Small intestine (tissue), 7 donors: ENCODE data around the gene SHLD1. TPM values are rescaled to one million over a fixed set of nuclear protein-coding genes. Genes with fewer than 3 reads are reported as not detected.

Experiments used
- DNase-seq, 2 donors: peaks; one replicate each; pipeline versions ENCODE4 v3.0.0 to v3.0.0-alpha.2; 2013
- FAIRE-seq: peaks from 2 replicates; lab custom pipeline; 2012; peaks lifted over from hg19 to GRCh38; lab: Jason Lieb, UNC
- H3K27ac ChIP-seq, 3 donors: one replicate each; pipeline ENCODE4 v1.5.1; 2013; ENCODE audit warnings: low read length in 2 of 3, mild to moderate bottlenecking in 2 of 3, control low read depth in 1 of 3, inconsistent platforms in 1 of 3, low read depth in 1 of 3, moderate library complexity in 1 of 3
- H3K27me3 ChIP-seq, 3 donors: one replicate each; pipeline ENCODE4 v1.6.1; 2013; ENCODE audit warnings: low read length in 3 of 3, inconsistent platforms in 1 of 3; ENCODE audit not compliant: control insufficient read depth in 3 of 3, insufficient read depth in 3 of 3
- H3K36me3 ChIP-seq, 3 donors: one replicate each; pipeline ENCODE4 v1.6.1; 2013; ENCODE audit warnings: low read length in 3 of 3, inconsistent platforms in 1 of 3, low read depth in 1 of 3, mild to moderate bottlenecking in 1 of 3, moderate library complexity in 1 of 3; ENCODE audit not compliant: control insufficient read depth in 3 of 3, insufficient read depth in 2 of 3
- H3K4me1 ChIP-seq, 3 donors: one replicate each; pipeline ENCODE4 v1.6.1; 2013; ENCODE audit warnings: low read length in 2 of 3, inconsistent platforms in 1 of 3, low read depth in 1 of 3, mild to moderate bottlenecking in 1 of 3, moderate library complexity in 1 of 3; ENCODE audit not compliant: control insufficient read depth in 3 of 3, insufficient read depth in 2 of 3
- H3K4me3 ChIP-seq, 3 donors: one replicate each; pipeline ENCODE4 v1.5.1; 2013; ENCODE audit warnings: low read length in 3 of 3, control low read depth in 1 of 3, inconsistent platforms in 1 of 3, low read depth in 1 of 3, mild to moderate bottlenecking in 1 of 3, moderate library complexity in 1 of 3
- H3K9me3 ChIP-seq, 2 donors: one replicate each; pipeline ENCODE4 v1.6.1; 2013; ENCODE audit warnings: low read depth in 1 of 2, low read length in 1 of 2; ENCODE audit not compliant: control insufficient read depth in 2 of 2, insufficient read depth in 1 of 2
- WGBS, 3 donors: extraction: QIAGEN DNeasy Blood & Tissue Kit; methylation state at CpG; one replicate each; pipeline ENCODE4 v1.1.7; 2013; 5-methylcytosine and 5-hydroxymethylcytosine counted together
- polyA plus RNA-seq, 4 donors: library from polyadenylated mRNA; stranded (reverse) in 3 of 4; unstranded in 1 of 4; fragments of 200-250 nt in 3 of 4; fragments of 120-200 nt in 1 of 4; gene quantifications; one replicate each; pipeline versions ENCODE4 v1.2.1 to v1.2.3, GENCODE V29; 2013
- donor health status: healthy with polysubstance abuse.
- donor health status: control.
- donor health status: control.
- donor health status: Bipolar disorder and iron deficiency.
- donor health status: healthy.

Gene SHLD1
- polyA plus RNA-seq, 4 donors, result 12.3 to 19.2 (median 17.0) TPM

- Histone ChIP-seq H3K4me3 (no peak overlapping the region), H3K36me3 (peaks cover 0 to 8% (median 0%) of the 10 kb centered on the region in 3 donors), H3K27me3 (no peaks in the 10 kb centered on the region), H3K27ac (no peak overlapping the region), H3K4me1 (no peaks in the 10 kb centered on the region), H3K9me3 (no peaks in the 10 kb centered on the region)
- FAIRE-seq (no peak), DNase-seq (no peak)
- 75 to 89% (median 82%) methylated on average over 1 of the region's 1 CpG for WGBS, 3 donors
These were observed 70.5 kb downstream of the SHLD1 start for GRCh38 chr20:5820738-5821137.

GRCh38 chr20:5821627-5822215 lies 71.5 kb downstream of the SHLD1 start:
- peaks cover 0 to 8% (median 0%) of the 10 kb centered on the region in 3 donors for H3K36me3 ChIP-seq
- DNase-seq (no peak), FAIRE-seq (no peak)
- H3K9me3 ChIP-seq, result no peaks in the 10 kb centered on the region
- no peaks in the 10 kb centered on the region for H3K27me3 ChIP-seq
- H3K4me1 ChIP-seq, result no peaks in the 10 kb centered on the region
- no peak overlapping the region for H3K4me3 ChIP-seq
- 81 to 90% (median 82%) methylated on average over 4 of the region's 4 CpGs for WGBS, 3 donors
- H3K27ac ChIP-seq, result no peak overlapping the region

- peaks cover 0 to 8% (median 0%) of the 10 kb centered on the region in 3 donors for H3K36me3 ChIP-seq
- no peak overlapping the region for H3K27ac ChIP-seq
- no peaks in the 10 kb centered on the region for H3K27me3 ChIP-seq
- 64 to 80% (median 79%) methylated on average over 3 of the region's 3 CpGs for WGBS, 3 donors
- no peak for FAIRE-seq
- no peak overlapping the region for H3K4me3 ChIP-seq
- DNase-seq, result no peak
- no peaks in the 10 kb centered on the region for H3K9me3 ChIP-seq
- H3K4me1 ChIP-seq, result no peaks in the 10 kb centered on the region
These were observed 72.4 kb downstream of the SHLD1 start for GRCh38 chr20:5822569-5822968.

- H3K4me1 ChIP-seq, result peaks cover 0 to 2% (median 0%) of the 10 kb centered on the region in 3 donors
- no peak for FAIRE-seq
- 69 to 86% (median 76%) methylated on average over 9 of the region's 9 CpGs for WGBS, 3 donors
These were observed 75.0 kb downstream of the SHLD1 start for GRCh38 chr20:5825130-5825719.

GRCh38 chr20:5827098-5827853 lies 77.1 kb downstream of the SHLD1 start:
- DNase-seq (peak in 1 of 2 donors; percentile 72), FAIRE-seq (no peak)
- Histone ChIP-seq H3K9me3 (no peaks in the 10 kb centered on the region), H3K4me1 (peaks cover 0 to 5% (median 0%) of the 10 kb centered on the region in 3 donors), H3K27me3 (no peaks in the 10 kb centered on the region), H3K27ac (no peak overlapping the region), H3K36me3 (peaks cover 0 to 7% (median 0%) of the 10 kb centered on the region in 3 donors), H3K4me3 (no peak overlapping the region)
- 68 to 86% (median 72%) methylated on average over 15 of the region's 15 CpGs for WGBS, 3 donors

More at GRCh38 chr20:5825130-5825719, 75.0 kb downstream of the SHLD1 start:
- Histone ChIP-seq H3K27me3 (no peaks in the 10 kb centered on the region), H3K36me3 (peaks cover 0 to 6% (median 0%) of the 10 kb centered on the region in 3 donors), H3K27ac (no peak overlapping the region), H3K4me3 (no peak overlapping the region), H3K9me3 (no peaks in the 10 kb centered on the region)
- DNase-seq, result no peak

GRCh38 chr20:5827861-5828260 lies 77.7 kb downstream of the SHLD1 start:
- no peak overlapping the region for H3K4me3 ChIP-seq
- peaks cover 0 to 8% (median 0%) of the 10 kb centered on the region in 3 donors for H3K36me3 ChIP-seq
- no peaks in the 10 kb centered on the region for H3K27me3 ChIP-seq
- H3K4me1 ChIP-seq, result peaks cover 0 to 6% (median 0%) of the 10 kb centered on the region in 3 donors
- no peak overlapping the region for H3K27ac ChIP-seq
- 70 to 100% (median 78%) methylated on average over 1 of the region's 1 CpG for WGBS, 3 donors
- no peaks in the 10 kb centered on the region for H3K9me3 ChIP-seq
- DNase-seq (no peak), FAIRE-seq (no peak)

- FAIRE-seq (no peak), DNase-seq (no peak)
- H3K27me3 ChIP-seq, result no peaks in the 10 kb centered on the region
- H3K9me3 ChIP-seq, result no peaks in the 10 kb centered on the region
- 69 to 78% (median 73%) methylated on average over 3 of the region's 3 CpGs for WGBS, 3 donors
- no peak overlapping the region for H3K27ac ChIP-seq
- peaks cover 0 to 8% (median 5%) of the 10 kb centered on the region in 3 donors for H3K4me1 ChIP-seq
- no peak overlapping the region for H3K4me3 ChIP-seq
- peaks cover 0 to 9% (median 0%) of the 10 kb centered on the region in 3 donors for H3K36me3 ChIP-seq
These were observed 79.1 kb downstream of the SHLD1 start for GRCh38 chr20:5829241-5829809.

GRCh38 chr20:5831539-5832237 lies 81.5 kb downstream of the SHLD1 start:
- Histone ChIP-seq H3K4me1 (peaks cover 8 to 12% (median 11%) of the 10 kb centered on the region in 3 donors), H3K36me3 (peaks cover 0 to 6% (median 0%) of the 10 kb centered on the region in 3 donors), H3K27ac (no peak overlapping the region), H3K27me3 (no peaks in the 10 kb centered on the region), H3K9me3 (peaks cover 0 to 2% of the 10 kb centered on the region in 2 donors), H3K4me3 (no peak overlapping the region)
- WGBS, 3 donors, result 94 to 96% (median 94%) methylated on average over 12 of the region's 12 CpGs
- no peak for FAIRE-seq
- DNase-seq, result no peak
